HL-60/S4 (cell line): ENCODE results near the gene FBXL19.

Experiments
- in situ Hi-C: fragments of 300-500 bp; cut with MboI; formaldehyde crosslinking; loops from 2 replicates; pipeline ENCODE4 v1.14.3; 2022; ENCODE audit warnings: low sequenced_read_pairs

The FBXL19 gene

GRCh38 chr16:30958175-30959079 lies 35.1 kb downstream of the FBXL19 start:
- in situ Hi-C loops, result loop anchor here (10.0 to 25.0 kb wide), 2 partner anchors 479 to 916 kb away; partner anchors contain the start of genes COX6A2, ZNF267 and ZNF843

GRCh38 chr16:30961384-30961783 lies 38.0 kb downstream of the FBXL19 start:
- in situ Hi-C loops, result loop anchor here (25.0 kb wide), 1 partner anchor 476 kb away; the partner anchor contains the start of genes COX6A2 and ZNF843

DNA sequence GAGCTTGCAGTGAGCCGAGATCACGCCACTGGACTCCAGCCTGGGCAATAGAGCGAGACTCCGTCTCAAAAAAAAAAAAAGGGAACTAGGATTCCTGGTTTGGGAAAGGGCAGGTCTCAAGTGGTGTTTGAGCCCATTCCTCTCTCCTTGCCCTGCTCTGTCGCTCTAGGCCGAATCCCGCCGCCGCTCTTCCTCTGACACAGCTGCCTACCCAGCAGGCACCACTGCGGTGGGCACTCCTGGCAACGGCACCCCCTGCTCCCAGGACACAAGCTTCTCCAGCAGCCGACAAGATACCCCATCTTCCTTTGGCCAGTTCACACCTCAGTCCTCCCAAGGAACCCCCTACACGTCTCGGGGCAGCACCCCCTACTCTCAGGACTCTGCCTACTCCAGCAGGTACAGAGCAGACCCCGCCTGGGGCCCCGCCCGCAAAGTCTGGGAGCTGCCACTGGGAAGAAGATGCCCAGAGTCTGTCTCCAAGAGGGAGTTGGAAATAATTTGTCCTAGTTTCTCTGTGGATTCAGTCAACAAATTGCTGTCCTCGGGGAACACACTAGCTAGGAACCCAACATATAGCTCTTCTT lies 40.6 kb downstream of the FBXL19 start:
- in situ Hi-C loops, result loop anchor here (25.0 kb wide), 1 partner anchor 473 kb away; the partner anchor contains the start of genes COX6A2 and ZNF843

- in situ Hi-C loops, result loop anchor here (25.0 kb wide), 1 partner anchor 473 kb away; the partner anchor contains the start of genes COX6A2 and ZNF843
Measured at GRCh38 chr16:30964574-30965226, 41.3 kb downstream of the FBXL19 start.

GRCh38 chr16:30965436-30965835 lies 42.1 kb downstream of the FBXL19 start:
- in situ Hi-C loops, result loop anchor here (25.0 kb wide), 1 partner anchor 472 kb away; the partner anchor contains the start of genes COX6A2 and ZNF843

DNA sequence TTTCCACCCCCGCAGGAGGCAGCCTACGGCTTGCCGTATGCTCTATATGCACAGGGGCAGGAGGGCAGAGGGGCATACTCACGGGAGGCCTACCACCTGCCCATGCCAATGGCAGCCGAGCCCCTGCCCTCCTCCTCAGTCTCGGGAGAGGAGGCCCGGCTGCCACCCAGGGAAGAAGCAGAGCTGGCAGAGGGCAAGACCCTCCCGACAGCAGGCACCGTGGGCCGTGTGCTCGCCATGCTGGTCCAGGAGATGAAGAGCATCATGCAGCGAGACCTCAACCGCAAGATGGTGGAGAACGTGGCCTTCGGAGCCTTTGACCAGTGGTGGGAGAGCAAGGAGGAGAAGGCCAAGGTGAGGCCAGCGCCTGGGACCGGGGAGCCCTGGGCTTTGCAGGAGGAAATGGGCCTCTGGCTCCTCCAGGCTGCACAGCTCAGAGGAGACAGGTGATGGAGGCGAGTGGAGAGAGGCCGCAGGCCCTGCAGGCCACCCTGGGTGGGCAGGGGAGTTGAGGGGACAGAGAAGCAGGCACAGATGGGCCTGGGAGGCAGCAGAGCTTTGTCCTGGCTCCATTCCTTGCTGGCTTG lies 42.8 kb downstream of the FBXL19 start:
- in situ Hi-C loops, result loop anchor here (25.0 kb wide), 1 partner anchor 471 kb away; the partner anchor contains the start of genes COX6A2 and ZNF843

DNA sequence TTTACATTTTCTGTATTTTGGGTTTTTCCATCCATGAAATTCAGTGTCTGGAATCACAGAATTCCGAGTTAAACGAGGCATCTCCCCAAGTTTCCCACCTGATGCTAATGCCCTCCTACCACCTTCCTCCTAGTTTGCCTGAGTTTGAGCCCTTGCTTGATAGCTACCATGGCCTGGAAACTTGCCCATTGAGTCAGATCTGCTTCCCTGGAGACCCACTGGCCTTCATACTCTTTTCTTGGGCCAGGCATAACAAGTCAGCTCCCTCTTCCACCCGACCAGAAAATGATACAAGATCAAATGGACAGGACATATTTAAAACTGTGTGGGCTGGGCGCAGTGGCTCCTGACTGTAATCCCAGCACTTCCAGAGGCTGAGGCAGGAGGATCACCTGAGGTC lies 44.4 kb downstream of the FBXL19 start:
- in situ Hi-C loops, result loop anchor here (25.0 kb wide), 1 partner anchor 470 kb away; the partner anchor contains the start of genes COX6A2 and ZNF843

GRCh38 chr16:30969246-30969842 lies 46.0 kb downstream of the FBXL19 start:
- in situ Hi-C loops, result loop anchor here (25.0 kb wide), 1 partner anchor 468 kb away; the partner anchor contains the start of genes COX6A2 and ZNF843

DNA sequence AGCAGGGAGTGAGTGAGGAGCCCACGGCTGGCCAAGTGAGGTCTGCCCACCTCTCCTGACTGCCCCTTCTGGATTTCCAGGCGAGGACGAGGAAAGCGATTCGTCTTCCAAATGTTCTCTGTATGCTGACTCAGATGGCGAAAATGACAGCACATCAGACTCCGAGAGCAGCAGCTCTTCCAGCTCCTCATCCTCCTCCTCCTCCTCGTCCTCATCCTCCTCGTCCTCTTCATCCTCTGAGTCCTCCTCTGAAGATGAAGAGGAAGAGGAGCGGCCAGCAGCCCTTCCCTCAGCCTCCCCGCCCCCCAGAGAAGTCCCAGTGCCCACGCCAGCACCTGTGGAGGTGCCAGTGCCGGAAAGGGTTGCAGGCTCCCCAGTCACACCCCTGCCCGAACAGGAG lies 47.9 kb downstream of the FBXL19 start:
- in situ Hi-C loops, result loop anchor here (25.0 kb wide), 1 partner anchor 466 kb away; the partner anchor contains the start of genes COX6A2 and ZNF843

GRCh38 chr16:30972872-30973271 lies 49.5 kb downstream of the FBXL19 start:
- in situ Hi-C loops, result loop anchor here (25.0 kb wide), 1 partner anchor 464 kb away; the partner anchor contains the start of genes COX6A2 and ZNF843

DNA sequence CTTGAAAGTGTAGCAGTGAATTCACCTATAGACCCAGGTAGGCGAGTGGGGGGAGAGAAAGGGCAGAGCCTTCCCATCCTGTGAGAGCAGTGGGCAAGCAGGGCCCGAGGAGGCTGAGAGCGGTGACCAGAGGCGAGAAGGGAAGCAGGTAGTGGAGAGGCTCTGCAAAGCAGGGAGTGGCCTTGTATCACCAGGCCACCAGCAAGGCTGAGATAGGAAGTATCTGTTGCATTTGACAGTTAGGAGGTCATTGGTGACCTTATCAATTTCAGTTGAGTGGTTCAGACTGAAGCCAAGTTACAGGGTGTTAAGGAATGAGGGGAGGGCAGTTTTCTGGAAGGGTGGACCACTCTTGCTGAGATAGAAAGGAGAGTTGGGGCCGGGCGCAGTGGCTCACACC lies 51.0 kb downstream of the FBXL19 start:
- in situ Hi-C loops, result loop anchor here (25.0 kb wide), 1 partner anchor 463 kb away; the partner anchor contains the start of genes COX6A2 and ZNF843

GRCh38 chr16:30976486-30976885 lies 53.1 kb downstream of the FBXL19 start:
- in situ Hi-C loops, result no loop called here

DNA sequence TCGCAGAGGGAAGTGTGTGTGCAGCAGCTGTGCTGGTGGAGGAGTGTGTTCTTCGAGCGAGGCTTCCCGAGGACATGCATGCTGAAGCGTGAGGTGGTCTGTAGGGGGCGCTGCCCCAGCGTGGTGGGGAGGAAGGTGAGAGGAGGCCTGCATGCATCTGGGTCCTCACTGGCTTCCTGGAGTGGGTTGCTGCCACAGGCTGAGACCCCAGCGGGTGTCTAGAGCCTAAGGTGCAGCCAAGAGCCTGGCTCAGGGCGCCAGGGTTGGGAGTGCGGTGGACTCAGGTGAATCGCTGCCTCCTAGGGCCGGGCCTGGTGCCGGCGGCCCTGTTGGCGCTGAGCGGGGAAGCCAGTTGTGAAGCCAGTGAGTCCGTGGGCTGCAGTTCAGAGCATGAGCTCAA lies 54.1 kb downstream of the FBXL19 start:
- in situ Hi-C loops, result no loop called here

GRCh38 chr16:30979170-30980022 lies 56.0 kb downstream of the FBXL19 start:
- in situ Hi-C loops, result no loop called here

DNA sequence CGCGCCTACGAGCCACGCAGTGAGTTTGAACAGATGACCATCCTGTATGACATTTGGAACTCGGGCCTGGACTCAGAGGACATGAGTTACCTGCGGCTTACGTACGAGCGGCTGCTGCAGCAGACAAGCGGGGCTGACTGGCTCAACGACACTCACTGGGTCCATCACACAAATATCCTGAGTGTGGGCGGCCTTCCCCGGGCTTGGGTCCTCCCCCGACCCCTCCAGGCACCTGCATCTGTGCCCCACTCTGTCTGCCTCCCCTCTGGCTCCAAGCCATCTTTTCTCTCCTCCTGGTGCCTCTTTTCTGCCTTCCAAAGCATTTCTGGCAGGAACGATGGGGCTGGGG lies 56.6 kb downstream of the FBXL19 start:
- in situ Hi-C loops, result no loop called here

DNA sequence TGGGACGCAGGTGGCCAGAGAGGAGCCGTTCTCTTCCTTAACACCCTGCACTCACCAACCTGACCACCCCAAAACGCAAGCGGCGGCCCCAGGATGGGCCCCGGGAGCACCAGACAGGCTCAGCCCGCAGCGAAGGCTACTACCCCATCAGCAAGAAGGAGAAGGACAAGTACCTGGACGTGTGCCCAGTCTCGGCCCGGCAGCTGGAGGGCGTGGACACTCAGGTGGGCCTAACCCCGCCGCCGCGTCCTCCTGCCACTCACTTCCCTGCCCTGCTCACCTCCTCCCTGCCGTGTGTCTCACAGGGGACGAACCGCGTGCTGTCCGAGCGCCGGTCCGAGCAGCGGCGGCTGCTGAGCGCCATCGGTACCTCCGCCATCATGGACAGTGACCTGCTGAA lies 57.1 kb downstream of the FBXL19 start:
- in situ Hi-C loops, result no loop called here

DNA sequence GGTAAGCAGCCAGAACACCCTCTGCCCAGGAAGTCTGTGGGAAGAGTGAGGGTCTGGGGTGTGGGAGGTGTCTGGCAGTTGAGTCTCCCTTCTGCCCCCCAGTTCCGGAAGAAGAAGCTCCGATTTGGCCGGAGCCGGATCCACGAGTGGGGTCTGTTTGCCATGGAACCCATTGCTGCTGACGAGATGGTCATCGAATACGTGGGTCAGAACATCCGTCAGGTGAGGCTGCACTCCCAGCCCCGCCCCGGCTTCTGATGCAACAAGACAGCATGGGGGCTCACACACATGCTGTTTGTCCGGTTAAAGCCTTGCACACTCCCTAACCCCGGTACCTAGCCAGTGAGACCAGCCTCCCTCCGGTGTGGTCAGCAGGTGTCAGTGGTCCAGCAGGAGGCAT lies 57.6 kb downstream of the FBXL19 start:
- in situ Hi-C loops, result no loop called here

- in situ Hi-C loops, result no loop called here
Measured at GRCh38 chr16:30982548-30983288, 59.3 kb downstream of the FBXL19 start.
